Testis (tissue), 2 donors: ENCODE data around the gene CAPN7.

Source experiments
- POLR2A ChIP-seq: fragments of 450-650 bp; IDR thresholded peaks from one replicate; pipeline ENCODE4 v1.6.1; 2017; ENCODE audit warnings: antibody characterized with exemption, mild to moderate bottlenecking, moderate library complexity
- TF ChIP-seq, protein P1 (sequence below), 3 experiments: fragments of 450-650 bp in 2 of 3; fragments of 200-600 bp in 1 of 3; sonication (generic) in 1 of 3; IDR thresholded peaks; one replicate each; pipeline ENCODE4 v1.5.1; 2016 to 2019; ENCODE audit warnings: antibody characterized with exemption in 3 of 3, mild to moderate bottlenecking in 2 of 3, moderate library complexity in 1 of 3

GRCh38 chr3:15172806-15173205, 33.2 kb upstream of the CAPN7 start:
- no peak for TF ChIP-seq POLR2A
- TF ChIP-seq, protein P1, sequence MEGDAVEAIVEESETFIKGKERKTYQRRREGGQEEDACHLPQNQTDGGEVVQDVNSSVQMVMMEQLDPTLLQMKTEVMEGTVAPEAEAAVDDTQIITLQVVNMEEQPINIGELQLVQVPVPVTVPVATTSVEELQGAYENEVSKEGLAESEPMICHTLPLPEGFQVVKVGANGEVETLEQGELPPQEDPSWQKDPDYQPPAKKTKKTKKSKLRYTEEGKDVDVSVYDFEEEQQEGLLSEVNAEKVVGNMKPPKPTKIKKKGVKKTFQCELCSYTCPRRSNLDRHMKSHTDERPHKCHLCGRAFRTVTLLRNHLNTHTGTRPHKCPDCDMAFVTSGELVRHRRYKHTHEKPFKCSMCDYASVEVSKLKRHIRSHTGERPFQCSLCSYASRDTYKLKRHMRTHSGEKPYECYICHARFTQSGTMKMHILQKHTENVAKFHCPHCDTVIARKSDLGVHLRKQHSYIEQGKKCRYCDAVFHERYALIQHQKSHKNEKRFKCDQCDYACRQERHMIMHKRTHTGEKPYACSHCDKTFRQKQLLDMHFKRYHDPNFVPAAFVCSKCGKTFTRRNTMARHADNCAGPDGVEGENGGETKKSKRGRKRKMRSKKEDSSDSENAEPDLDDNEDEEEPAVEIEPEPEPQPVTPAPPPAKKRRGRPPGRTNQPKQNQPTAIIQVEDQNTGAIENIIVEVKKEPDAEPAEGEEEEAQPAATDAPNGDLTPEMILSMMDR (IDR thresholded peaks at IDR 0.05), result no peak
